Kidney (tissue), 14 donors: ENCODE measurements around the gene KLF7. TPM values are rescaled to one million over a fixed set of nuclear protein-coding genes. Genes with fewer than 3 reads are reported as not detected.

ENCODE experiments used
- DNase-seq, 5 donors: peaks; one replicate each; pipeline ENCODE4 v3.0.0-alpha.2; 2013 to 2020
- FAIRE-seq: peaks from 2 replicates; lab custom pipeline; 2012; peaks lifted over from hg19 to GRCh38; lab: Jason Lieb, UNC
- H3K27ac ChIP-seq, 2 donors: one replicate each; pipeline ENCODE4 v1.7.0; 2013; ENCODE audit warnings: low read depth in 2 of 2, low read length in 2 of 2, inconsistent platforms in 1 of 2
- H3K27me3 ChIP-seq: one replicate; pipeline ENCODE4 v1.7.1; 2013; ENCODE audit warnings: low read length, inconsistent platforms; ENCODE audit not compliant: control insufficient read depth, insufficient read depth
- H3K36me3 ChIP-seq, 3 donors: one replicate each; pipeline versions ENCODE4 v1.7.0 to v1.7.1; 2013; ENCODE audit warnings: low read length in 3 of 3, control low read depth in 1 of 3, inconsistent platforms in 1 of 3; ENCODE audit not compliant: insufficient read depth in 3 of 3, control insufficient read depth in 2 of 3
- H3K4me1 ChIP-seq, 3 donors: one replicate each; pipeline versions ENCODE4 v1.7.0 to v1.7.1; 2013; ENCODE audit warnings: low read length in 3 of 3, inconsistent platforms in 1 of 3, low read depth in 1 of 3; ENCODE audit not compliant: control insufficient read depth in 2 of 3, insufficient read depth in 2 of 3
- H3K4me3 ChIP-seq, 3 donors: one replicate each; pipeline versions ENCODE4 v1.7.0 to v1.8.1; 2013; ENCODE audit warnings: low read length in 3 of 3, control low read depth in 1 of 3, inconsistent platforms in 1 of 3
- H3K9ac ChIP-seq, 3 donors: one replicate each; pipeline versions ENCODE4 v1.7.0 to v1.7.1; 2013; ENCODE audit warnings: low read length in 3 of 3, control low read depth in 1 of 3, inconsistent platforms in 1 of 3
- H3K9me3 ChIP-seq, 3 donors: one replicate each; pipeline versions ENCODE4 v1.7.0 to v1.7.1; 2013; ENCODE audit warnings: low read length in 3 of 3, control low read depth in 1 of 3, inconsistent platforms in 1 of 3; ENCODE audit not compliant: control insufficient read depth in 2 of 3, insufficient read depth in 1 of 3
- intact Hi-C: fragments of 100-400 bp; cut with DNase I; formaldehyde crosslinking; loops from one replicate; pipeline ENCODE4 v1.11.1; 2022
- polyA plus RNA-seq: library from polyadenylated mRNA; stranded (reverse); fragments of 350-450 nt; fragmentation: Illumina TruSeq; extraction: RNeasy Lipid Tissue Mini Kit (QIAGEN cat#74804); gene quantifications from one replicate; pipeline ENCODE4 v1.2.3, GENCODE V29; 2014; ENCODE audit warnings: low read depth, low replicate concordance; ENCODE audit not compliant: insufficient read depth
- total RNA-seq: library from RNA; stranded (reverse); fragmentation: NEBNext Ultra II Directional; extraction: Animal tissue kit (Norgen Biotek cat#: 25700); gene quantifications from one replicate; pipeline ENCODE4 v1.2.1, GENCODE V29; 2021
- TF ChIP-seq, protein P1 (sequence below): IDR thresholded peaks from 3 replicates; pipeline ENCODE4 v1.5.1; 2012; ENCODE audit warnings: mild to moderate bottlenecking, moderate library complexity, borderline replicate concordance; ENCODE audit not compliant: insufficient read depth; ENCODE audit errors: extremely low read depth
- donor health status: control.
- donor health status: control.
- donor health status: control.
- donor health status: control.
- donor health status: control.
- donor health status: DM: yes; HTN: yes; CAD: no.
- donor health status: Normal renal cell carcinoma (clear cell type).

KLF7 gene
- total and polyA plus RNA-seq, 2 donors from 2014 or later = 2.9 to 61.5 TPM

DNA sequence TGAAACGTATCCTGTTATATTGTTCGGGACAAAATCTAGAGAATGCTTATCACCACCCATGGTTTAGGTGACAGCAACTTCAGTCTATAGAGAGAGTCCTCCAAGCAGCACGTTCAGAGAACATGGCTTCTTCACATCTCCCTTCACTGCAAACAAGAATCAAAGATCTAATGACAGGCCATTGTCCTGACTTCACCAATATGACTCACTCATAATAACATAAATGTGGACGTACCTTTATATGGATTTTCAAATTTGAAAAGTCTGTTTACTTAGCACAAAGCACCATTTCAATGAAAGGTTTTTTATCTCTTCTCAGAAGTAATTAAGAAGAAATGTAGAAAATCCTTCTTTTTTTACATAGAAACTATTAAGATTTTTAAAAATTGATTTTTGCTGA lies 46.7 kb downstream of the KLF7 start:
- Histone ChIP-seq H3K9me3 (no peaks in the 10 kb centered on the region), H3K4me3 (no peak overlapping the region), H3K4me1 (peaks cover 0 to 10% (median 0%) of the 10 kb centered on the region in 3 donors), H3K27ac (no peak overlapping the region), H3K36me3 (peaks cover 2 to 12% (median 9%) of the 10 kb centered on the region in 3 donors), H3K27me3 (no peaks in the 10 kb centered on the region), H3K9ac (no peak overlapping the region)
- no peak for FAIRE-seq
- TF ChIP-seq, protein P1, sequence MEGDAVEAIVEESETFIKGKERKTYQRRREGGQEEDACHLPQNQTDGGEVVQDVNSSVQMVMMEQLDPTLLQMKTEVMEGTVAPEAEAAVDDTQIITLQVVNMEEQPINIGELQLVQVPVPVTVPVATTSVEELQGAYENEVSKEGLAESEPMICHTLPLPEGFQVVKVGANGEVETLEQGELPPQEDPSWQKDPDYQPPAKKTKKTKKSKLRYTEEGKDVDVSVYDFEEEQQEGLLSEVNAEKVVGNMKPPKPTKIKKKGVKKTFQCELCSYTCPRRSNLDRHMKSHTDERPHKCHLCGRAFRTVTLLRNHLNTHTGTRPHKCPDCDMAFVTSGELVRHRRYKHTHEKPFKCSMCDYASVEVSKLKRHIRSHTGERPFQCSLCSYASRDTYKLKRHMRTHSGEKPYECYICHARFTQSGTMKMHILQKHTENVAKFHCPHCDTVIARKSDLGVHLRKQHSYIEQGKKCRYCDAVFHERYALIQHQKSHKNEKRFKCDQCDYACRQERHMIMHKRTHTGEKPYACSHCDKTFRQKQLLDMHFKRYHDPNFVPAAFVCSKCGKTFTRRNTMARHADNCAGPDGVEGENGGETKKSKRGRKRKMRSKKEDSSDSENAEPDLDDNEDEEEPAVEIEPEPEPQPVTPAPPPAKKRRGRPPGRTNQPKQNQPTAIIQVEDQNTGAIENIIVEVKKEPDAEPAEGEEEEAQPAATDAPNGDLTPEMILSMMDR = no peak
- DNase-seq = no peak
- intact Hi-C loops = no loop called here

DNA sequence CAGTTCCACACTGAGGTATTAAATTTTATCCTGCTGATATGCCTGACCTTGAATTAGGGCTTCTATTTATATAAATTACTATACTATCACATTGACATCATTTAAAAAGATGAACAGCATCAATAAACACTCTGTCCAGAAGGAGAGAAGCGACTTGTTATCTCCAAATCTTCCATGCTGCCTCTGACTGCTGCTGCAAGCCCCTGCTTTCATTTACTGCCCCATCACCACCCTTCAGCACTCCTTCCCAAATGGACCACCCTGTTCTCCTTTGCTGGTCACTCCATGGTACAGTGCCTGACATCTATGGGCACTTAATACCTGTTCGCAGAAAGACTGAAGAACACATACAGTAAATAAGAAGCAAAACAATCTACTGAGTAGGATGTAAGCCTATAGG lies 48.1 kb downstream of the KLF7 start:
- TF ChIP-seq, protein P1 = no peak
- FAIRE-seq = no peak
- intact Hi-C loops = no loop called here
- Histone ChIP-seq H3K27ac (no peak overlapping the region), H3K27me3 (no peaks in the 10 kb centered on the region), H3K9me3 (no peaks in the 10 kb centered on the region), H3K4me1 (peaks cover 0 to 10% (median 0%) of the 10 kb centered on the region in 3 donors), H3K36me3 (peaks cover 0 to 2% (median 0%) of the 10 kb centered on the region in 3 donors), H3K9ac (no peak overlapping the region), H3K4me3 (no peak overlapping the region)
- DNase-seq = no peak

DNA sequence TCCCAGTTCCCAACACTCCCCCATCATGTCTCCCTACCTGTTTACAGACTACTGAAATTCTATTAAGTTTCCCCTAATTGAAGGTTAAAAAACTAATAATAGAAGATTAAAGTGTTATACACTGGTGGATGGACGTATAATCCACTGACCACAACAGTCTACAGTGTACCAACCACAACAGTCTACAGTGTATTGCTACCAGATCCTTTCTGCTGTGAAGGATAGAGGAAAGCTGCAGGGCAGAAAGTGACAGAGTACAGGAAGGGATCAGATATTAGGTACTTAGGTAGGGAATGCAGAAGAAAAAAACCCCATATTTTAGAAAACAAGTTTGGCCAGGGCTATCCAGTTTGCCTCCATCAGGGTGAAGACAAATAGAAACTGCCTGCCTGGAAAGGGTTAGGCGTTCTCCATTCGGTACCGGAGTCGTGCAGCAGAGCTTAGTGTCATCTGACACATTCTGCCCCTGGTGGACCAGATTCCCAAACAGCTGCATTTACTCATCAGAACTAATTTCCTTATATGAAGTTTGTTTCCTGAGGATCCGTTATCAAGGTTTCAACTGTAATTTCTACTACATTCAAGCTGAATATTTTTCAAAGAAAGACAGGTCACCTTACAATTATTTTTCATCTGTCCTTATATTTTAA lies 49.9 kb downstream of the KLF7 start:
- intact Hi-C loops = no loop called here
- DNase-seq (peak in 3 of 5 donors; percentile 51 to 55 (median 52)), FAIRE-seq (no peak)
- H3K27ac ChIP-seq = no peak overlapping the region
- no peaks in the 10 kb centered on the region for H3K9me3 ChIP-seq
- TF ChIP-seq, protein P1 = no peak
- H3K9ac ChIP-seq = no peak overlapping the region
- no peaks in the 10 kb centered on the region for H3K27me3 ChIP-seq
- no peaks in the 10 kb centered on the region for H3K4me1 ChIP-seq
- H3K36me3 ChIP-seq = peaks cover 0 to 2% (median 0%) of the 10 kb centered on the region in 3 donors
- H3K4me3 ChIP-seq = no peak overlapping the region
